ENCODE results near the gene CHRDL2.

CHRDL2 gene

DNA sequence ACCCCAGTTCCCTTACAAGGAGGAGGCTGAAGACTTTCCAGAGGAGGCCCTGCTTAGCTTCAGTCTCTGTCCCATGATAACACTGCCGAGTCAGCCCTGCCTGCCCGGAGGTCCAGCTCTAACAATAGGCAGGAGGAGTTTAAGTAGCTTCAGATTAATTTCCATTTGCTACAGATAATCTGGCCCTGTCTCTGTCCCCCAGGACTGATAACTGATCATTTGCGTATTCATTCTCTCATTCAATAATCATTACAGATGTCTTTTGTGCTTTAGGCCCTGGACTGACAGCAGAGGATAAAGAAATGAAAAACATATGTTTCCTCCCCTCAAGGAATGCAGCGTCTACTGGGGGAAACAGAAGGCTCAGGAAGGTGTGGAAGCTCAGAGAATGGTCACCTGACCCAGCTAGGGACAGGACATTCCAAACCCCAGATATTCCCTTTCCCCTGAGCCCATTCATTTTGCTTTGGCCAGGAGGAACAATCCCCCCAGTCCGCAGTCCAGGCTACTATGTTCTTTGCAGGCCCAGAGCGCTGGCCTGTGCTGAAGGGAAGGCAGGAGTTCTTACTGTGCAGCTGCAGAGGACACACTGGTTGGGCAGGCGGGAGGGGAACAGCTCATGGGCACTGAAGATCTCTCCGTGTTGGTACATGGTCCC is 20.8 kb downstream of the CHRDL2 start:
- no peak for FAIRE-seq

DNA sequence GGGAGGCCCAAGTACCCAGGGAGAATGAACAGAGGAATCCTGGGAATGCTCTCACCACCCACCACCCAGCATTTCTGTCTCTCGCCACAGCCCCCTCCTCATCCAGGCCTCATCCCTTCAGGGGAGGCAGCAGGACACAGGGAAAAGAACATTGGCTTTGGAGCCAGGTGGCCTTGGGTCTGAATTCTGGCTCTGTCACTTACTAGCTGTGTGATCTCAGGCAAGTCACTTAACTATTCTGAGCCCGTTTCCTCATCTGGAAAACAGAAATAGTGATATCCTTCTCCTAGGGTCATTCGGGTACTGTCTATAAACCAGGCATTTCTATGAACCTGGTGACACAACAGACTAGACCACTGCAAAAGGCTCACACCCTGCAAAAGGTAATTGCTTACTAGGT is 22.1 kb downstream of the CHRDL2 start:
- FAIRE-seq: no peak

DNA sequence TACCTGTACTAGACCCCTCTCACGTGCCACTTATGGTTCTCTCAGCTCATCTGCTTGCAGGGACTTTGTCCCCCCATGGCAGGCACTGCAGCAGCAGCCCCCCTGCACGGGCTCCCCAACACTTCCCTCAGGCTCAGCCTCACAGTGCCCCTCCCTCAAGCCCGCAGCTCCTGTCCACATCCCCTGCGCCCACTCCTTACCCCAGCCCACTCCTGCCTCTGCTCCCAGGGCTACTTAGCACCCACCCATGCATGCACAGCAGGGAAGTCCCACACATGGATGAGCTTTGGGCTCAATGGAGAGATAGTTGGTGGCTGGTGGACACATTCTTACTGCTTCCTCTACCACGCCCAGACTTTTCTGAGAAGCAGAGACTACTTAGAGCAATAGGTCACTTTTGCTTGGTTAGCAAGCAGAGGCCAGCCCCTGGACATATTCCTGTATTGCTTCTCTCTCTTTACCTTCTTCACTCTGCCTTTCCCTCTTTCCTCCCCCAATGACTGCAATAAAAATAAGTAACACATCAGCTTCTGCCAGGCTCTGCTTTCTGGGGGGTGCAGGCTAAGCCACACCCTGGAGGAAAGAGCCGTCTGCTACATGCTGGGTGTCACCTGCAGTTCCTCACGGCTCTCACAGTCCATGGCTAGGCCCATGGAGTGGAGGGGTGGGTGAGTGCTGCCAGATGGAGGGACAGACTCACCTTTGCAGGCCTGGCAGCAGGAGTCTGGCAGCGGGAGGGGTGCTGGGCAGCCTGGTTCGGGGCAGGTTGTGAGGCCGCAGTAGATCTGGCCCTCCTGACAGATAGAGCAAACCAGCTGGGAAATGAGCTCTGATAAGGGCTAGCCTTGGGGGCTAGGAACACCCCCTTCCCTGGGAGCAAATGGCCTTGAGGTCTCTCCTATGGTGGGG is 23.4 kb downstream of the CHRDL2 start:
- no peak for FAIRE-seq

DNA sequence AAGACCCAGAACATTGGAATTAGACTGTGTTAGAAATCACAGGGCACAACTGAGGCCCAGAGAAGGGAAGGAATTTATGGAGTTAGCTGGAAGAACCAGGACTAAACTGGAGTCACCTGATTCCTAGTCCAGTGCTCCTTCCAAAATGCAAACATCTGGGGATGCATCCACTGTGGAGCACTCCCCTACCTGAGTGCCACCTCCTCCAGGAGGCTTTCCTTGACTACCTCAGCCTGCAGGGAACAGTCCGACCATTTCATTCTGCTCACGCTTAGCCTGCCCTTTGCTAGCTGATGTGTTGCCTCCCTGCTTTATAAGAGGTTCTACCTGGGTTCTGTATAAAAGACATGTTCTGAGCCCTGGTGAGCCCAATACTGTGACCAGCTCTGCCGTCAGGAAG is 24.0 kb downstream of the CHRDL2 start:
- no peak for FAIRE-seq

DNA sequence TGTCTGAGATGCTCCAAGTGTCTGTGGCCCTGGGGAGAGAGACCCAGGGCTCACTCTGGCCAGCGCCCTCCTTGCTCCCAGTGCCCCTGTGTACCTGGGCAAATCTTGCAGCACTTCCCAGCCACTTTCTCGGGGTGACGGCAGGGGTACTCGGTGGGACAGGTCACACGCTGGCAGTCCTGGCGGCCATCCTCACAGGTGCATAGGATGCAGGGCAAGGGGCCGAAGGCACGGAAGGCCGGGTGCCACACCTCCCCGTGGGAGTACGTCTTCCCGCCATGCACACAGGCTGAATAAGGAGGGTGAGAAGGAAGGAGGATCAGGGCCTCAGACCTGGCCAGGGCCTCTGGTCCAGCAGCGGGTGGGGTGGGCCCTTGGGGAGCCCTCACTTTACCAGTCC is 28.0 kb downstream of the CHRDL2 start:
- FAIRE-seq: no peak

DNA sequence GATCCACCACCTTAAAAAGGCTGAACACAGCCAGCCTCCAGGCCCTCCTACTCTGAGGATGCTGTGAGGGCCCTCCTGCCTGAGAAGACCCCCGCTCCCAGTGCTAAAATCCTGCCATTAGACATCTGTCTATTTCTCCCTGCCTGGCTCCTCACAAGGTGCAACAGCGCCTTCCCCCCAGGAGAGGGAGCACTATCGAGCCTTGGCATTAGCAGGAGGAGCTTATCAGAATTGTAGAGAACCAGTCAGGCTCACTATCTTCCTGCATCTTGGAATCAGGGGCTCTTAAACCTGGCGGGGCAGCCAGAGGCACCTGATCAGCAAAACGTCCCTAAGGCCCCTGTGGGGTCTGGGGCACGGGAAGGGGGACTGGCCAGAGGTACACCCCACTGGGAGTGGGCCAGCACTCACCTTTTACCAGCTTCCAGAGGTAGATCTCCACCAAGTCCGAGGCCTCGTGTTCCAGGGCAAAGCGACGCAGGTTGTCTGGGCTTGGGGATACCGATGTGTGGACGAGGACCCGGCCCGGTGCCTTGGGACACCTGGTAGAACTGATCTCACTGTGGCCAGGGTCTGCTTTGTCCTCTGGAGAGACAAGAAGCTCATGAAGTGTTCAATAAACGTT is 28.7 kb downstream of the CHRDL2 start:
- no peak for FAIRE-seq

DNA sequence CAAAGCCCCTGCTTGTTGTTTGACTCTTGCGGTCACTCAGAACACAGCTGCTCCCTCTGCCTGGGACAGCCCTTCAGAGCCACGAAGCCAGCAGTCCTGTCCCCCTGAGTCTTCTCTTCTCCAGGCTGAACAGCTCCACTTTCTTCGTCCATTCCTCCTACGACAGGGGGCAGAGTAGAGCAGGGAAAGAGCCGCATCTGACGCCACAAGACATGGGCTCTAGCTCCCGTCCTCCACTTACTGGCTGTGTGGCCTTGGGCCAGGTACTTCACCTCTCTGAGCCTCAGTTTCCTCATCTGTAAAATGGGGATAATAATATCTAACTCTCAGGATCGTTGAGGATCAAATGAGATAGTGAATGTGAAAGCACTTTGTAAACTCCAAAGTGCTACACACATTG is 29.9 kb downstream of the CHRDL2 start:
- FAIRE-seq: no peak

DNA sequence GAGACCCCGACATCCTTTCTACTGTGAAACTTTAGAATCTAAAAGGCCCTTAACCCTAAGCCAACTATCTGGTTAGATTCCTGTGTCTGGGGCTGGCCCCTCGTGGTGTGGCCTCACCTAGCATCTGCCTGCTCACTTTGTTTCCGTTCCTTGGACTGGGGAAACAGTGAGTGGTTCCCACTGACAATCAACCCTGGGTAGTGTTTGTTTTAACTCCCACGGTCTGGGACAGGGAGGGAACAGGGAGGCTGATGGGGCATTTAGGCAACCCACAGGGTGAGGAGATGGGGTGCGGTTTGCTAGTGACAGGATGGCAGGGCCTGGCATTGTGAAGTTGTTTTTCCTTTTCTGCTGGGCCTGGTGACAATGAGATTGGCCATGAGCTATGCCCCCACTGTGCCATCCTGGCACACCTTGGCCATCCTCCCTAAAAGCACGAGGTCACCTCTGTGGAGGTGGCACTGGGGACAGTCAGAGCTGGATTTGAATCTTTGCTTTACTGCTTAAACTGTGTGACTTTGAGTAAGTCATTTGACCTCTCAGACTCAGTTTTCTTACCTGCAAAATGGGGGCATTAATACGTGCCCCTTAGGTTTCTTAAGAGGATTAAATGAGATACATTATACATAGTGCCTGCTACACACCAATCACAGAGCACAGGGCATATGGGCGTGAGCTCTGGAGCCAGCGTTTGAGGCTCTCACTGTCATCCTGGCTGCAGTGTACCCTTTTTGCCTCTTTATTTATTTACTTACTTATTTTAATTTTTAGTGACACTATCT is 31.4 kb downstream of the CHRDL2 start:
- no peak for FAIRE-seq

DNA sequence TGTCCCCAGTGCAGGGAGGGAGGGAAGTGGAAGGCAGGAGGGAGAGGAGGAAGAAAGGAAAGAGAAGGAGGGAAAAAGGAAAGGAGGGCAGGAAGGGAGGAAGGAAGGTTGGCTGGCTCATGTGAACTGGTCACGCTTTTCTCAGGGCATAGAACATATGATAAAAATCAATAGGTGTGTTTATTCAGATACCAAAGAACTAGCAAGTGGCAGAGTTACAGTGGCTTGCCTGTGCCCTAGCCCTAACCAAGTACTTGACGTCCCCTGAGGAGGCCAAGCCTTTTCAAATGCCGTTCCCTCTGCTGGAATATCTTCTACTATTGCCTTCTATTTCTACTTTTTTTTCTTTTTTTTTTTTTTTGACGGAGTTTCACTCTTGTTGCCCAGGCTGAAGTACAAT is 33.5 kb downstream of the CHRDL2 start:
- no peak for FAIRE-seq

DNA sequence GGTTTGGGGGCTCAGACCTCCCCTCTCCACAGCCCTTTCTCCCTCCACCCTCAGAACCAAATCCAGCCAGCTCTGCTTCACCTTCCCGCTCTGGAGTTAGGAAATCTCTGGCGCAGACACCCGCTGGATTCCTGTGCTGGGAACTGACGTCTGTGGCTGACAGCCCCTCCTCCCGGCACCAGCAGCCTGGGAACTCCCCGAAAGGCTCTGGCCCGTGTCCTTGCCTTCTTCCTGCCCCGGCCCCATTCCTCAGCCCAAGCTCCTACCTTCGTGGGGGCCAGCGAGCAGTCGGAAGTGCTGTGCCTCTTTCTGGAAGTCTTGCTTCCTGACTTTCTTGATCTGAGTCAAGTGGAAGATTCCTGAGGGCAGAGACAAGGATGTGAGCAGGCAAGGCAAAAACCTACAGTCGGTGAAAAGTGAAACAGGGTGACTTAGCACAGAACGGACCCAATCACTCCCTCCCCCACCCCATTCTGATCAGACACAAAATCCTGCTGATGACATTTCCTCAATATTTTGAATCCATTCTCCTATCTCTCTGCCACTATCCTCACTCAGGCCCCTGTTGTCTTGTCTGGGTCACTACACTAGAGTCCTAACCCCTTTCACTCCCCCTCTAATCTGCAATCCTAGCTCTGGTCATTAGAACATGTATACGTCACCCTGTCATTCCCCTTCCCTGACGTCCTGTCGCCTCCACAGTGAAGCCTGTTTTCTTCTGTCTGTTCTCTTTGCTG is 34.1 kb downstream of the CHRDL2 start:
- FAIRE-seq: no peak

DNA sequence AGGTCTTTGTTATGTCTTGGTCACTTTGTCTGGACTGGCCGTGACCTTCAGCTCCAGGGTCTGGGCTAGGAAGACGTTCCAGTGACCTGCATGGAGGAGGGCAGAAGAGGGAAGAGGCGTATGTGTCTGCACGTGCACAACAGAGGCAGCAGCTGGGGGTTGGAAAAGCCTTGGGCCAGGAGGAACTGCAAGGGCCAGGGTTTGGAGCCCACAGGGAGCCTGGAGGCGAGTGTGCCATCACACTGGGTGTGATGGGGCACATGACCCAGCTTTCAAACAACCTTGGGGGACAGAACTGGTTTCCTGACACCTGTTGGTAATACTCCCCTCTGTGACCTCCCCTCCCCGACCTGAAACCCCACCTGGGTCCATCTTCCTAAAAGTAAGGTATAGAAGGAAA is 34.7 kb downstream of the CHRDL2 start:
- no peak for FAIRE-seq

DNA sequence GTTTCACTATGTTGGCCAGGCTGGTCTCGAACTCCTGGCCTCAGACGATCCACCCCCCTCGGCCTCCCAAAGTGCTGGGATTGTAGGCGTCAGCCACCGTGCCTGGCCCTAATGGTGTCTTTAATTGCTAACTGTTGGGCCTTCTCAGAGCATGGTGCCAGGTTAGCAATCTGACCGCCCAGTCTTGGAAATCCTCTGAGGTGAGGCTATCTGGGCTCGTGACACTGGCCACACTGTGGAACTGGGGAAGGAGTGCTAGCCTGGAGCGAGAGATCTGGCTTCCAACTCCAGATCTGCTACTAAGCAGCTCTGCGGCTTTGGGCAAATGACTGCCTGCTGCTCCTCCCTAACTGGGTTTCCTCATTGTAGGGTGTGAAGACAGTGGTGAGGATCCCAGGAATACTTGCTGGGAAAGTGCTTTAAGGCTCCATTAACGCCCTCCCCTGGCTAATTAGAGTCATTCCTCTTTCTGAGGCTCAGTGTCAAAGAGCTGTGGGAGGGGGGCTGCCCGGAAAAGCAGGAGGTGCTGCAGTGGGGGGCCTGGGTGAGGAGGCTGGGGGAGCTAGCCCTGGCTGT is 35.4 kb downstream of the CHRDL2 start:
- no peak for FAIRE-seq

DNA sequence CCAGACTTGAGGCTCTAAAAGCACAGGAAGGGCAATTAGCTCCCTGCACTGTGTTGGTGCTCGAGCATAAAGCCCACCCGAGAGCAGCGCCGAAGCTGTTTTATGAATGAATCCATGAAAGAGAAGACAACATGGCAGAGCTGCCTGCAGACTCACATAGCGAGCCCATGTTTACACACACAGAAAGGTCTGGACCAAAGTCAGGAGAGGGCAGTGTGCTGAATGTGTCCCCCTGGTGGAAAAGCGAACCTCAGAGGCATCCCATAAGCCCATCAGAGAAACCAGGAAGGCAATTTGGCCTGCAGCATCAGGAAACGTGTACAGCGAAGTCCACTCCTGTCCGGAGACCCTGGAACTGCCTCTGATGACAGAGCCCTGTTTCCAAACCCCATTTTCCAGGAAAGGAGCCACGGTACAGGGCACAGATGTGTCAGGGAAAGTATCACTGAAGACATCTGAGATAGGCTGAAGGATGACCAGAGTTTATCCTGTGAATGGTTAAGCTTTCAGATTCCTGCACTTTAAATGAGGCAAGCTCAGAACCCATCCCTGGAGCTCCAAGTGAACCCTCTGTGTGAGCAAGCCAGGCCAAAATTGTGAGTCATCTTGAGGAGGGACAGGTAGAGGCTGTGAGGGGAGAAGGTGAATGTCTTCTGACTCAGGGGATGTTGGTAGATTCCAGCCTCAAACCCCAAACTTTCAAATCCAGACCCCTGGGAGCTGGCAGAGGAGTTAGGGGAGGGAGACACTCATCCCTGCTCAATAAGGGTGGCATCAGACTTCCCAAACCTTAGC is 36.9 kb downstream of the CHRDL2 start:
- FAIRE-seq: no peak

DNA sequence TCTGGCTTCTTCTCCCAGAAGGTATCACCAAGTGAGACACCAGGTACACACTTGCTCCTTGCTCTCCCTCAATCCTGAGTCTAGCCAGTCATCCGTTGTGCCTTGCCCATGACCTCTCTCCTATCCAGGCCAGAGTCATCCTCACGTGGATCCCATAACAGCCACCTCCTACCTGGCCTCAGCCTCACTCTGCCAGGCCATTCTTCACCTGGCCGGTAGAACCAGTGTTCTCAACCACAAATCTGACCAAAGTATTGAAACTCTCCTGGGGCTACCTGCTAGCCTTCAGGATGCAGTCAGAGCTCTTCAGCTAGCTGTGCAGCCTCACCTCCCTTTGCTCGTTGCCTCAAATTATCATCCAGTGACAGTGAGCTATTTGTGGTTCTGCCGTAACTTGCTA is 37.7 kb downstream of the CHRDL2 start:
- no peak for FAIRE-seq

DNA sequence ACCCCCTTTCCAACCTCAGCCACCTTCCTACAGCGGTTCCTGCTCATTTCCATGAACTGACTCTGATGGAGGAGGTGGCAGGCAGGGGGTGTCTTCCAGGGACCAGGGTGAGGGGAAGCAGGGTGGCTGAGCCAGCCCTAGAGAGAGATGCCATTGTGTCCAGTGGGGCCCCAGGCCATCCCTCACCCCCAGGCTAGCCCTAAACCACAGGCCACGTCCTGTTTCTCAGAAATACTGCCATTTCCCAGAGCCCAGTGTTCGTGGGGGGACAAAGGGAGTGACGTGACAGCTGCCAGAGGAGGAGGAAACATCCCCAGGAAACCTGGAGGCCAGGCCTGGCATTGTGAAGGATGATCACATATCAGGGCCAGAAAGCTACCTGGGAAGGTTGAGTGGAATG is 39.5 kb downstream of the CHRDL2 start:
- no peak for FAIRE-seq

DNA sequence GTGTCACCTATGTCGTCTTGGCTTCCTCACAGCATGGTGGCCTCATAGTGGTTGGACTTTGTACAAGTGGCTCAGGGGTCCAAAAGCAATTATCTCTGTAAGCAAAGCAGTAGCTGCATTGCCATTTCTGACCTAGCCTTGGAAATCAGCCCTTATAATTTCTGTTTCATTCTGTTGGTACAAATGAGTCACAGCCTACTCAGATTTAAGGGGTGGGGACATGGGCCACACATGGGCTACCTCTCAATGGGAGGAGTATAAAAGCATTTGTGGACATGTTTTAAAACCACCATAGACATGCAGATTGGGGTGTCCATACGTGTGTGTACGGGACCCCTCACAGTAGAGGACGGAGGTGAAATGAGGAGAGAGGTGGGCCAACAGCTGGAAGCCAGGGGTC is 41.6 kb downstream of the CHRDL2 start:
- FAIRE-seq: no peak

DNA sequence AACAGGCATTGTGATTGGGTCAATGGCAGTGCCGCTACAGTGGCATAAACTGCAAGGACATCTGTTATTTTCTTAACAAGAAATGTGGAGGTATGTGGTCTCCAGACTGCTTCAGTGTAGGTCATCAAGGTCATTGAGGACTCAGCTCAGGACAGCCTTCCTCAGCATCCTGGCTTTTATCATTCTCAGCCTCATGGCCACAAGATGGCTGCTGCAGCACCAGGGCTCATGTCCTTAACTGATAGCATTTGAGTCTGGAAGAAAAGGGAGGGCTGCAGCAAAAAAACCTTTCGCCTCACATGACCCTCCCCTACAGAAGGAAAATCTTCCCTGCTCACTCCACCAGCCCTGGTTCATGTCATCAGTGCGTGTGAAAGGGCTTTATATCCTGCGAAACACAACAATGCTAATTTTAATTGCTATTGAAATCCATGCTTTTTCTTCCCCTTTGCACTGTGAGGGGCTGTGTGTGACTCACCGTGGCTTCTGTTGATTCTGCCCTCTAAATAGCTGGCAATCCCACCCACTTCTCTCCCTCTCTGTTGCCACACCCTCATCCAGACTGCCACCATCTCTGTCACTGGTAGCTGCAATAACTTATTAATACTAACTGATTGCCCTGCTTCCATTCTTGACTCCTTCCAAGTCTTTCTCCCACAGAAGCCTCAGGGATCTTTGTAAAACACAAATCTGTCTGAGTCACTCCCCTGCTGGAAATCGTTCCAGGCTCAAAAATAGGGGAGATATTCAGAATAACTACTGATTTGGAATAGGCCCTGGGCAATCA is 43.8 kb downstream of the CHRDL2 start:
- no peak for FAIRE-seq

DNA sequence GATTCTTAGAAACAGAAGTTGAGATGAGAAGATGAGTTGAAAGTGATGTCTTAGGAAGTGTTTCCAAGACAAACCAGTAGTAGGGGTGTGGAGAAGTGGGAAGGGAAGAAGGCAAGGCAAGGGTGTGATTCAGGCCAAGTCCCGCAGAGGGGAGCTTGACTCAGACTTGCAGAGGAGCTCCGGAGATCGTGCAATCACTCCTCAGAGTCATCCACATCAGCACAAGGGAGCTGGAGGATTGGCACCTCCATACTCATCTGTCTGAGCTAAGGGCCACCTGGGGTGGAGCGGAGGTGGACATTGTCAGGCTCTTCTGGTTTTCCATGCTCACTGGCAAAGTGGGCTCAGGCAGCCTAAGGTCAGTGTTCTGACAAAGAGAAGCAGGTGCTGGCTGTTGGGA is 44.4 kb downstream of the CHRDL2 start:
- no peak for FAIRE-seq

DNA sequence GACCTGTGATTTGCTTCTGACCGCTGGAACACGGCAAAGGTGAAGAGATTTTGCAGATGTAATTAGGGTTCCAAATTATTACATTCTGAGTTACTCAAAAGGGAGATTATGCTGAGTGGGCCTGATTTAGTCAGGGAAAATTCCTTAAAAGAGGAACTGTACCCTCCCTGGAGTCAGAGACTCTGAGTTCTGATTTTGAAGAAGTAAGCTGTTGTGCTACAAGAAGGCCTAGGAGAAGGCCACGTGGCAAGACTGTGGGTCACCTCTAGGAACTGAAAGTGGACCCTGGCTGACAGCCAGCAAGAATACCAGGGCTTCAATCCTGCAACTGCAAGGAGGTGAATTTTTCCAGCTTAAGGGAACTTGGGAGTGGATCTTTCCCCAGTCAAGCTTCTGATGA is 45.3 kb downstream of the CHRDL2 start:
- no peak for FAIRE-seq

DNA sequence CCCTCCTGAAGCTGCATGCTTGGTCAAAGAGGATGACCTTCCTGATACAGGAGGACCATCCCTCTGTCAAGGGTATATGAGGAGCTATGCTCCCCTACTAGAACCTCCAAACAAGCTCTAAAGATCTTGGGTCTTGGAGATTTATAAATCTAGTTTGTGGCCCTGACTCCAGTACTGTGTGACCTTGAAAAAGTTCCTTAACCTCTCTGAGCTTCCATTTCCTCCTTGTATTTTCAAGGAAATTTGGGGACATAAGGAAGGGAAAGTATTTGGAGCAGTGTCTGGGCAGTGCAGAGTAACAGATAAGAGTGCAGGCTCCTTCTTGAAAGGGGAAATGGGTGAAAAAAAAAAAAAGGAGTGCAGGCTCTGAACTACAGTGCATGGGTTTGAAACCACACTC is 45.9 kb downstream of the CHRDL2 start:
- FAIRE-seq: no peak

Data from endometrium (tissue), 2 donors.